K562 (cell line): Measurements from ENCODE around the gene POLG.

ENCODE experiments used
- CBX2 ChIP-seq: fragments of 200-600 bp; sonication (generic); IDR thresholded peaks from one replicate; pipeline ENCODE4 v1.6.1; 2012; ENCODE audit warnings: mild to moderate bottlenecking, low read length, inconsistent platforms; ENCODE audit not compliant: insufficient read depth, poor library complexity, severe bottlenecking
- CHD2 ChIP-seq: IDR thresholded peaks from 2 replicates; pipeline ENCODE4 v1.6.1; 2011; ENCODE audit warnings: low read depth, low read length
- CHD4 ChIP-seq: fragments of 200-600 bp; sonication (generic); IDR thresholded peaks from 3 replicates; pipeline ENCODE4 v1.6.1; 2012; ENCODE audit warnings: low read depth, mild to moderate bottlenecking, mixed read lengths, low read length, inconsistent platforms; ENCODE audit not compliant: insufficient read depth, insufficient replicate concordance, poor library complexity, severe bottlenecking
- CREM ChIP-seq: IDR thresholded peaks from 2 replicates; pipeline ENCODE4 v1.6.1; 2014; ENCODE audit warnings: antibody characterized with exemption, low read depth
- NR2C1 ChIP-seq, 2 experiments: fragments of 450-650 bp; IDR thresholded peaks; 2 replicates each; pipeline ENCODE4 v1.6.1; 2017; ENCODE audit warnings: mild to moderate bottlenecking in 2 of 2, antibody characterized with exemption in 1 of 2, inconsistent platforms in 1 of 2, missing compliant biosample characterization in 1 of 2, missing genetic modification characterization in 1 of 2
- POLR2AphosphoS5 ChIP-seq: IDR thresholded peaks from 2 replicates; pipeline ENCODE4 v1.6.1; 2011; ENCODE audit warnings: mild to moderate bottlenecking, low read depth, low read length, moderate library complexity; ENCODE audit not compliant: control insufficient read depth, insufficient read depth
- TF ChIP-seq, protein P1 (sequence below): sonication (generic); formaldehyde crosslinking; IDR thresholded peaks from 2 replicates; pipeline ENCODE4 v1.8.1; 2023; ENCODE audit warnings: mild to moderate bottlenecking, missing genetic modification reagents
- TF ChIP-seq, protein P2 (sequence below), 3 experiments: IDR thresholded peaks in 2 of 3; conservative IDR thresholded peaks in 1 of 3; 2 replicates each; pipeline ENCODE4 v1.5.1; 2011 to 2012; ENCODE audit warnings: low read length in 3 of 3, mild to moderate bottlenecking in 3 of 3, control low read depth in 2 of 3, improper control_type of control experiment in 1 of 3, inconsistent platforms in 1 of 3, low read depth in 1 of 3, mixed read lengths in 1 of 3, moderate library complexity in 1 of 3; ENCODE audit not compliant: insufficient read depth in 2 of 3

DNA sequence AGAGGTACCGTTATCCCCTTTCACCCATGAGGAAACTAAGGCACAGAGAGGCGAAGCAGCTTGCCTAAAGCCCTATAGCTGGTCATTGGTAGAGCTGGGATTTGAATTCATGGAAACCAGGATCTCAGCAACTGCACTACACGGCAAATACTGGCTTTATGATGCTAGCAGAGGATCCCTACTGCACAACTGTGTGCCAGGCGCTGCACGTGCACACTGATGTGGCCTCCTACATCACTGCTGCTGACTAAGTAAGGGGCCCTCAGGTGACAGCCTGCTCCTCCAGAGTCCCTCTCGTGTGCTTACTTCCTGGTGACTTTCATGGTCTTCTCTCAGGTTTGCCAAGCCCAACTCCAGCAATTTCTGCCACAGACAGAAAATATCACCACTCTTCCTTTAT is 3.4 kb upstream of the POLG start:
- TF ChIP-seq NR2C1 (IDR thresholded peaks at IDR 0.05) (no peak), NR2C1 (tag; IDR thresholded peaks at IDR 0.05) (no peak), CHD2 (no peak), CBX2 (no peak), CREM (no peak), POLR2AphosphoS5 (no peak), CHD4 (no peak)
- TF ChIP-seq, protein P1, sequence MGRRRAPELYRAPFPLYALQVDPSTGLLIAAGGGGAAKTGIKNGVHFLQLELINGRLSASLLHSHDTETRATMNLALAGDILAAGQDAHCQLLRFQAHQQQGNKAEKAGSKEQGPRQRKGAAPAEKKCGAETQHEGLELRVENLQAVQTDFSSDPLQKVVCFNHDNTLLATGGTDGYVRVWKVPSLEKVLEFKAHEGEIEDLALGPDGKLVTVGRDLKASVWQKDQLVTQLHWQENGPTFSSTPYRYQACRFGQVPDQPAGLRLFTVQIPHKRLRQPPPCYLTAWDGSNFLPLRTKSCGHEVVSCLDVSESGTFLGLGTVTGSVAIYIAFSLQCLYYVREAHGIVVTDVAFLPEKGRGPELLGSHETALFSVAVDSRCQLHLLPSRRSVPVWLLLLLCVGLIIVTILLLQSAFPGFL (CRISPR knock-in tag): no peak
- TF ChIP-seq, protein P2, sequence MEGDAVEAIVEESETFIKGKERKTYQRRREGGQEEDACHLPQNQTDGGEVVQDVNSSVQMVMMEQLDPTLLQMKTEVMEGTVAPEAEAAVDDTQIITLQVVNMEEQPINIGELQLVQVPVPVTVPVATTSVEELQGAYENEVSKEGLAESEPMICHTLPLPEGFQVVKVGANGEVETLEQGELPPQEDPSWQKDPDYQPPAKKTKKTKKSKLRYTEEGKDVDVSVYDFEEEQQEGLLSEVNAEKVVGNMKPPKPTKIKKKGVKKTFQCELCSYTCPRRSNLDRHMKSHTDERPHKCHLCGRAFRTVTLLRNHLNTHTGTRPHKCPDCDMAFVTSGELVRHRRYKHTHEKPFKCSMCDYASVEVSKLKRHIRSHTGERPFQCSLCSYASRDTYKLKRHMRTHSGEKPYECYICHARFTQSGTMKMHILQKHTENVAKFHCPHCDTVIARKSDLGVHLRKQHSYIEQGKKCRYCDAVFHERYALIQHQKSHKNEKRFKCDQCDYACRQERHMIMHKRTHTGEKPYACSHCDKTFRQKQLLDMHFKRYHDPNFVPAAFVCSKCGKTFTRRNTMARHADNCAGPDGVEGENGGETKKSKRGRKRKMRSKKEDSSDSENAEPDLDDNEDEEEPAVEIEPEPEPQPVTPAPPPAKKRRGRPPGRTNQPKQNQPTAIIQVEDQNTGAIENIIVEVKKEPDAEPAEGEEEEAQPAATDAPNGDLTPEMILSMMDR (IDR thresholded peaks at IDR 0.05 in 2 of 3, conservative IDR thresholded peaks at IDR 0.05 in 1 of 3; ENCODE audit: insufficient read depth in 2 of 3, low read depth in 1 of 3, low read length in 3 of 3): no peak
